ENCODE measurements around the gene SRPK2.

- TF ChIP-seq CTCF (conservative IDR thresholded peaks at IDR 0.05; ENCODE audit: low read length) (no peak), EZH2phosphoT487 (IDR thresholded peaks at IDR 0.05; ENCODE audit: borderline replicate concordance) (no peak)
Observed at GRCh38 chr7:105261689-105262088, 127.0 kb downstream of the SRPK2 start.

All from Loucy (cell line).